Activated CD4-positive, alpha-beta T cell treated with anti-CD3 and anti-CD28 coated beads, Interleukin-2, Interleukin-6, amounts not matched to agents 100 ng/mL and 50 ng/mL, durations not matched to agents 16 hours and 8 hours (primary cell): ENCODE data around the gene BTRC.
A peak's percentile ranks its signal among the peaks of the same experiment; 100 is the strongest.
"Not testable (repeated sequence)": the region's sequence is repeated elsewhere in the genome, so short reads cannot be mapped to it uniquely, and the experiment has no call there.

Source experiments
- DNase-seq: peaks from one replicate; pipeline ENCODE4 v3.0.0-alpha.2; 2020

The BTRC gene

DNA sequence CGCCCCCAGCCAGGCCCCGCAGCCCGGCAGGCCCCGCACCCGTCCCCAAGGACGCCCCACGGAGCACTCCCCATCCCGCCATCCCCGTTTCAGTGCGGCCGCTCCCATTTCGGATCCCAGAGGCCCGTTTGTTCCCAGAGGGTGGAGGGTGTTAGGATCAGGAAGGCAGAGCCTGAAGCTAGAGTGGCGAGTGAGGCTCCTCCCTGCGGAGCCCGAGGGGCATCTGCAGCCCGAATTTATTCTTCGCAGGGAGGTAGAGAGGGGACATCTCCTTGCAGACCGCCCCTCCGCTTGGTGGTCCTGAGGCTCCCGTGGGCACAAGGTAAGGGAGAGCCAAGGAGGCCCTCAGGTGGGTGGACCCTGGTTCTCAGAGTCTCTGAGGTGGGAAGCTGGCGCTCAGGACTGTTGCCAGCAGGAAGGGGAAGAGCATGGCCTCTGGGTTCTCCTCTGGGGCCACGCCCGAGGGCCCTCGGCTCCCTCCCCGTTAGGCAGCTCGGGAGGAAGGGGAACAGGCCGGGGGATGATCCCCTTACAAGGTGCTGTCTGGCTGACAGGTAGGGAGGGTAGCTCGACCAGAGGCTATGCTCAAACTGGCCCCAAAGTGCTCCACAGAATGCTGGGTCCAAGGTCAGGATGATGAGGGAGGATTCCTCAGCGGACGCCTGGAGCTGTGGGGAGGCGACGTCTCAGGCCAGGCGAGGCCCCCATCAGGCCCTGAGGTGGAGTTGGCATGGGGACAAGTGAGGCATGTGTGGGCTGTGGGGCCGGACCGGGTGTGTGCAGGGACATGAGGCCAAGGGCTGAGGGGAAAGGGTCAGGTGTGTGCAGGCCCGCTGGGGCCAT, 216.7 kb downstream of the BTRC start:
- DNase-seq: no peak

- DNase-seq: no peak
These were observed 217.4 kb downstream of the BTRC start for GRCh38 chr10:101571271-101571925.

GRCh38 chr10:101572126-101572525, 218.2 kb downstream of the BTRC start:
- DNase-seq: no peak

- no peak for DNase-seq
These were observed 218.8 kb downstream of the BTRC start for GRCh38 chr10:101572785-101573184.

DNA sequence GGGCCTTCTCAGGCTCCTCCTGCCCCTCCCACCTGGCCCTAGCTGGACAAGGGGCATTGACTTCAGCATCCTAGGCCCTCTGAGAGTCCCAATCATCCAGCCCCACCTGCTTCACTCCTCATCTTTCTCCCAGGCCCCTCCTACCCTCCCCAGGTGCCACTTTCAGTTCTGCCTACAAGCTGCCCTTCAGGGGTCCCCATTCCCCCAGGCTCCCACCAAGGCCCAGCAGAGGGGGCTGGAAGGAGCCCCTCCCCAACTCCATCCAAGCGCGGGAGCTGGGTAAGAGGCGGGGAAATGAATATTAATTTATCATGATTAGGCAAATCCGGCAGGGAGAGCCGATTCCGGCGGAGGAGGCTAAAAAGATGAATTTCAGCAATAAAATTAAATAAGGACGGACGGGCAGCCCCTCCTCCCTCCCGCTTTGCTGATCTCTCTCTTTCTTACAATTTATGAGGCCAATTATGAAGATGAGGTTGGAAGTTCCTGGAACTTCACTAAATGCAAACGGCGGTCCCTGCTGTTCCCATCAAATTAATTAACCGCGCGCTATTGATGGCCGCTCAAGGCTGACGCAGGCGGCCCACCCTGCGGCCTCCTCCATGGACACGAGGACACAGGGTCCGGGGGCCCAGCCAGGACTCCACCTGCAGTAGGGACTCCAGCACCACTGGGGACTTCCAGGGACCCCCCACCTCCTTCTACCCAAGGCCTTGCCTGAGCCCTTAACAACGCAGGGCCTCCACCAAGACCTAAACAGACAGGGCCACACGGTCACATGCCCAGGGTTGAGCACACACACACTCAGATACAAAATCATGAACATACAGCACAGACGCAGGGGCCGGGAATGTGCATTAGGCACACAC, 220.2 kb downstream of the BTRC start:
- DNase-seq: no peak

- no peak for DNase-seq
These were observed 221.1 kb downstream of the BTRC start for GRCh38 chr10:101575091-101575490.

GRCh38 chr10:101575580-101576210, 221.7 kb downstream of the BTRC start:
- no peak for DNase-seq

- no peak for DNase-seq
These were observed 222.4 kb downstream of the BTRC start for GRCh38 chr10:101576211-101576863.

GRCh38 chr10:101577121-101577871, 223.3 kb downstream of the BTRC start:
- DNase-seq: no peak

GRCh38 chr10:101578192-101578591, 224.2 kb downstream of the BTRC start:
- no peak for DNase-seq

- DNase-seq: no peak
These were observed 225.0 kb downstream of the BTRC start for GRCh38 chr10:101578803-101579515.

DNA sequence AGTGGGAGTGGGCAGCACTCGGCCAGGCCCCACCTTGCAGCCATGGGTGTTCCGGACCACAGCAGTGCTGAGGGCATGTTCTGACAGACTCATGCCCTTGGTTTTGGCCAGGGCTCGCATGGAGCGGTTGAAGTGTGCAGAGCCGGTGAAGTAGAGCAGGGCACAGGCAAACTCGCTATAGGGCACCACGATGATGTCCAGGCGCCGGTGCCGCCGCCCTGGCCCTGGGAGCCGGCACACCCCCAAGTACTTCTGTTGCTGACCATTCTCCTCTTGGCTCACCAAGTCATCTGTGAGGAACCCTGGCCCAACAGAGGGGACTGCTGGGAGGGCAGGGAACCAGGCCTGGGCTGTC, 225.5 kb downstream of the BTRC start:
- no peak for DNase-seq

GRCh38 chr10:101580486-101581399, 226.8 kb downstream of the BTRC start:
- no peak for DNase-seq

DNA sequence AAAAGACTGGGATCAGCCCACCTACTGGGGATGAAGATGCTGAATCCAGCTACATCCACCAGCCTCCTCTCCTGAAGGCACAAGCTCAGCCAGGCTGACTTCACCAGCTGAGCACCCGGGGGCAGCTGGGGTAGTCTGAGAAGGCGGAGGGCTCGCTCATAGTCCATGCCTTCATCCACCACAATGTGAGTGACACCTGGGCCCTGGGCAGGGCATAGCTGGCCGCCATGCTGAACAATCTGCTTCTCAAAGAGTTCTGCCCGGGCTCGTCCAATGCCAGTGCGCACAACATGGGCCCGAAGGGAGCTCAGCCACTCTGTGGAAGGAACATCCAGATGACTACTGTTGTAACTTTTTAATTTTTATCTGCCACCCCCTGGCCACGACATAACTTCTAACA, 231.9 kb downstream of the BTRC start:
- DNase-seq: no peak

- DNase-seq: peak; percentile 95
These were observed 234.0 kb downstream of the BTRC start, which contains the start of the genes DPCD and POLL for GRCh38 chr10:101587725-101588653. Gene DPCD (plus strand): TSS chr10:101588321. CDS start chr10:101588337, 16 bp downstream. Gene POLL (minus strand): TSS chr10:101588257. CDS start chr10:101587360, 897 bp downstream.

DNA sequence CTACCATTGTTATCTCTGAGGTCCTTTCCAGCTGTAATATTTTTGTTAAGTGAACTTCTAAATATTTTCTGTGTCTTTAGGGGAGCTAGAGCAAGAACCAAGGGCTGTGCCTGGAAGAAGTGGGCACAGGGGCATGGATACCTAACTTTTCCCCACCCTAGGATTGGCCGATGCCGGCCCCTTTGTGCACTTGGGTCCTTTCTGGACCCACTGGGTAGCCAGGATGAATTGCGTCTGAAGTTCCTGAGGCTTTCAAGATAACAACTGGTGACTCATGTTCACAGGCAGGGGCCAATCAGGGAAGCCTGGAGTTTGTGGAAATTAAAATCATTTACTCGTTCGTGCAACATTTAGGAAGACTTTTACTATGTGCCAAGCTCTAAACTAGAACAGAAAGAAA, 234.9 kb downstream of the BTRC start:
- no peak for DNase-seq

DNA sequence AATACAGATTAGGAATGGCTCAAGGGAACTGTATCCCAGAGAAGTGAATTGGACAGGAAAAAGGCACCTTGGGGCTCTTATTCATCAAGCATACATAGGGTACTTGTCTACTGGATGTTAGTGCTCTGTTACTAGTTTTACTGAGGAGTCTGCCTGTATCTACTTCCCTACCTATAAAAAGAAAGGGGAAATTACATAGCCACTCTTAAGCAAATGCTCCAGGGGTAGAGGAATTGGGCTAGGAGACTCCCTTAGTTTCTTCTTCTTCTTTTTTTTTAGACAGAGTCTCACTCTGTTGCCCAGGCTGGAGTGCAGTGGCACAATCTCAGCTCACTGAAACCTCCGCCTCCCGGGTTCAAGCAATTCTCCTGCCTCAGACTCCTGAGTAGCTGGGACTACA, 239.4 kb downstream of the BTRC start:
- not testable (repeated sequence) for DNase-seq
